Measurements from ENCODE around the gene ARHGAP15.

Gene ARHGAP15

DNA sequence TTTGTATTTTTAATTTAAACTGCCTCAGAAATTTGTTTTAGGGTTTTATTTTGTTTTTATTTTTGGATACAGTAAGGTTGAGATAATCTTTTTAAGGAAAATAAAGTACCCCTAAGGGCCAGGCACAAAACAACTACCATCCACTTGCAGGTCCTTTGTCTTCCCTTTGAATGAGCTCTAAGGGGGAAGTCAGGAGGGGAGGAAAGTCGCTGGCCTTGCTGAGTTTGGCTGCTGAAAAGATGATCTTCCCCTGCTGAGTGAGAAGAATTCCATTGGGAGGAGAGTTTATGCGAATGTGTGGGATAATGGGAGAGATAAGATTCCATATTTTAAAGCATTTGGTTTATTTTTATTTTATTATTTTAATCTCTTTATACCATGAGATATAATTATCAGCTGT, 100.7 kb downstream of the ARHGAP15 start:
- DNase-seq: no peak

GRCh38 chr2:143230506-143231253, 101.5 kb downstream of the ARHGAP15 start:
- DNase-seq: no peak

- DNase-seq: no peak
Observed at GRCh38 chr2:143231254-143231645, 102.0 kb downstream of the ARHGAP15 start.

GRCh38 chr2:143237146-143237777, 108.0 kb downstream of the ARHGAP15 start:
- DNase-seq: no peak

GRCh38 chr2:143241403-143242088, 112.3 kb downstream of the ARHGAP15 start:
- DNase-seq: no peak

DNA sequence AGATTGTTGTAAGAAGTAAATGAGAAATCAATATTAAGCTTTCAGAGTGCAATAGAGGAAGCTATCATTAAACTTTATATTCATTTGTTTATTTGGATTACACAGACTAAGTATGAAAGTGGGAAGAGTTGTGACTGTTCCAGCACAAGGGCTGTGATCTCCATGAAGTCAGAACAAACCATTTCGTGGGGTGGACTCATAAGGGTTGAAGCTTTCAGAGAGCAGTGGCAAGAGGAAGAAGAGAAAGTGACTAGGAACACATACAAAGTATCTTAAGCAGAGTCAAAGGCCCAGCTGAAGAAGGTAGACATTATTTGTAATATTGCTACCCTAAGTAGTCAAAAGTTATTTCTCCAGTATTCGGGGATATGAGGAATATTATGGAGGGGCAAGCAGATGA, 117.0 kb downstream of the ARHGAP15 start:
- DNase-seq: no peak

- no peak for DNase-seq
Observed at GRCh38 chr2:143246815-143247744, 117.9 kb downstream of the ARHGAP15 start.

GRCh38 chr2:143248631-143249030, 119.4 kb downstream of the ARHGAP15 start:
- DNase-seq: no peak

DNA sequence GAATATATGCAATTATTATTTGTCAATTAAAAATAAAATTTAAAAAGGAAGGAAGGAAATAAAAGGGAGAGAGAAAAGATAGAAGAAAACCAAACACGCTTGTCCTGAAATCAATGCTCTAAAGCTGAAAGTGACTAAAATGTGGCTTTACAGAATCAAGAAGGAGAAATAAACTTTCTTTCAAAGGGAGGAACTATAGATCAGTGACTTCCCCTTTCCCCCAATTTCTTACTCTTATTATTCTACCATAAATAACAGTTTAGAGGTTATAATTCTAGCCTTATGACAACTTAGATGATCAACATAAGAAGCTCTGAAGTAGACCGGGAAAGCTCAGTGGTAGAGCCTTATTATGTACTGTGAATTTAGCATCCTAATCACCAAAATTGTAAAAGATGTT, 122.5 kb downstream of the ARHGAP15 start:
- no peak for DNase-seq

GRCh38 chr2:143252138-143252907, 123.1 kb downstream of the ARHGAP15 start:
- no peak for DNase-seq

DNA sequence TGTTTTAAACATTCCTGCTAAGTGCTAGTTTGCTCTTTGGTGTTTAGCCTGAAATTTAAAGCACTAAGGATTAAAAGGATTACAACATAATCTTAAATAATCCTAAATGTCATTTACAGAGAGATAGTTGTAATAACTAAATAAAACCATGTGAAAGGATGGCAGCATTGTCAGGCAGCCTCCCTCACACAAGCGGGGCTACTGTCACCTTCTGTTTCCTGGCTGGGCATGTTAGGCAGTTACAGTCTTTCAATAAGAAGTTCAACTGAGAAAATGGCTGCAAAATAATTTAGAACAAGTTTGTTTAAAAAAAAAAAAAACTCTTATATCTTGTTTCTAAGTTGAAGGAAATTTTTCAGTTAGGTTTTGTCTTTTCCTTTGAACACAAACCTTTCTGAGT, 124.9 kb downstream of the ARHGAP15 start:
- DNase-seq: no peak

- DNase-seq: no peak
Observed at GRCh38 chr2:143255086-143255485, 125.9 kb downstream of the ARHGAP15 start.

GRCh38 chr2:143255899-143256298, 126.7 kb downstream of the ARHGAP15 start:
- no peak for DNase-seq

GRCh38 chr2:143258126-143258892, 129.1 kb downstream of the ARHGAP15 start:
- no peak for DNase-seq

GRCh38 chr2:143259368-143259958, 130.2 kb downstream of the ARHGAP15 start:
- peak; percentile 27 for DNase-seq

GRCh38 chr2:143261986-143262385, 132.8 kb downstream of the ARHGAP15 start:
- no peak for DNase-seq

DNA sequence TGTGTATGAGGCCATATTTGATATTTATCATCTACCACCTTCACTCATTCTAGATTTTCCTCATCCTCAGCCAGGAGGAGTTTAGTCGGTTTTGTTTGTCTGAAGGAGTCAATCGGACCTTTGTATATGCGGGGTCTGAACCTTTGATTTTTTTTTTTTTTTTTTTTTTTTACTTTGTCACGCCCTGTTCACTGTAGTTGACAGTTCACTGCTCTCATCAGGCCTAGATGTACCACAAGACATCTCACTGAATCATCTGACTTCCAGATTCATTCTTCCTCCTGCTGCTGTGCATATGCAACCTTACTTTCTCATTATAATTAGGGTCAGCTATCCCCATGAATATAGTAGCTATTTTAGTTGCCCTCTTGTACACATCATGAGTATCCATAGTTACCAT, 133.2 kb downstream of the ARHGAP15 start:
- DNase-seq: no peak

DNA sequence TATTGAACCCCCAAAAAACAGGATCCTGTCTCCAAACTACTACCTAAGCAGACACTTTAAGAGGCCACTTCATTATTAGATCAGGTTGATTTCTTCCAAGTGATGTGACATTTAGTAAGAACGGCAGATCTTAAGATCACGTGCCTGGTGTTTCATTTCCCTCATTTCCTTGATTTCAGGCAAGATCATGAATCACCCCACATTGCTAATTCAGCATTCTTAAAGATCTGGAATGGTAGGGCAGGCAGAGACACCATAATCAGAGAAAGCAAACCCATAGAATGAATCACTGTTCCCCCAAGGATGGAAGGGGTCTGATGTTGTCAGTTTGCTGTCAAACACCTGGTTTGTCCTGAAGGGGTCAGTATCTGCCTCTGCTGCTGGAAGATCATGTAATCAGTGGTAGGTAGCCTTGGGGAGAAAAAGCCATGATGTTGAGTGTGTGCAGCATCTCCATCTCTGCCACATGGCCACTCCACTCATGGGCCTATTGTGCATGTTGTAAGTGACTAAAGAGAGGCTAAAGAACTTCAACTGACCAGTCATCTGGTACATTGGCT, 133.9 kb downstream of the ARHGAP15 start:
- DNase-seq: no peak

GRCh38 chr2:143264851-143265250, 135.6 kb downstream of the ARHGAP15 start:
- no peak for DNase-seq

DNA sequence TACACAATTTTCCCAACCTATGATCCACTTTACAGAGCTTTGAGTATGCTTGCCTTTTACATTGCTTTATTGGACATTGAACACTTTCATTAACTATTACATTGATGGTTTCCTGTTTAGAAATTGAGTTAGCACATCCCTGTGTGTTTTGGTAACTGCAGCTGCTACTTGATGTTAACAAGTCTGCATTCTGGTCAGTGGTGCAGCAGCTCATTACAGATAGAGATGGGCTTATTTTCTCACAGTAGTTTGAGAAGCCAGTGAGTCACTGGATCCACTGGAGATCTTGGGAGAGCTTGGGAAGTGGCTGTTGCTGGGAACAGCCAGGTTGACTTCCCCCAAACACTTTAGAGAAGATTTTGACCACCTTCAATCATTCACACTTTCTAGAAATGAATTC, 150.5 kb downstream of the ARHGAP15 start:
- DNase-seq: no peak

All from DMS79 treated with DMSO at 0.1 percent for 48 hours (cell line).